Ascending aorta (tissue), 2 donors: ENCODE data around the gene HBP1. TPM values are rescaled to one million over a fixed set of nuclear protein-coding genes. Genes with fewer than 3 reads are reported as not detected.
"Not testable (repeated sequence)": the region's sequence is repeated elsewhere in the genome, so short reads cannot be mapped to it uniquely, and the experiment has no call there.

Source experiments
- DNase-seq, 2 donors: peaks; one replicate each; pipeline ENCODE4 v3.0.0-alpha.2; 2019; ENCODE audit warnings: low spot score in 2 of 2
- H3K27ac ChIP-seq, 2 donors: fragments of 200-600 bp; sonication (generic); one replicate each; pipeline ENCODE4 v1.5.1; 2016 to 2017; ENCODE audit warnings: mild to moderate bottlenecking in 1 of 2
- H3K27me3 ChIP-seq: fragments of 200-600 bp; sonication (generic); one replicate; pipeline ENCODE4 v1.5.1; 2017
- H3K36me3 ChIP-seq, 2 donors: fragments of 200-600 bp; sonication (generic); one replicate each; pipeline ENCODE4 v1.5.1; 2016
- H3K4me1 ChIP-seq, 2 donors: fragments of 200-600 bp; sonication (generic); one replicate each; pipeline ENCODE4 v1.5.1; 2016 to 2017; ENCODE audit warnings: mild to moderate bottlenecking in 1 of 2
- H3K4me3 ChIP-seq, 2 donors: fragments of 200-600 bp; sonication (generic); one replicate each; pipeline ENCODE4 v1.5.1; 2016 to 2017; ENCODE audit warnings: mild to moderate bottlenecking in 1 of 2
- H3K9me3 ChIP-seq, 2 donors: fragments of 200-600 bp; sonication (generic); one replicate each; pipeline ENCODE4 v1.5.1; 2016
- intact Hi-C: fragments of 100-400 bp; cut with DNase I; formaldehyde crosslinking; loops from one replicate; pipeline ENCODE4 v1.15.1; 2023
- total RNA-seq: library from RNA; depleted of rRNA; stranded (reverse); fragments of >200 nt; gene quantifications from one replicate; pipeline ENCODE4 v1.1.0, GENCODE V29; 2016
- TF ChIP-seq, protein P1 (sequence below), 3 experiments: fragments of 200-600 bp in 2 of 3; fragments of 450-650 bp in 1 of 3; sonication (generic) in 2 of 3; IDR thresholded peaks; one replicate each; pipeline ENCODE4 v1.5.1; 2016 to 2019; ENCODE audit warnings: antibody characterized with exemption in 3 of 3, mild to moderate bottlenecking in 1 of 3, moderate library complexity in 1 of 3

Gene HBP1
- total RNA-seq, 1 donor from 2014 or later = 62.2 TPM

GRCh38 chr7:107151538-107151937 is 17.3 kb upstream of the HBP1 start:
- Histone ChIP-seq H3K36me3 (no peaks in the 10 kb centered on the region), H3K27me3 (no peaks in the 10 kb centered on the region), H3K4me3 (no peak overlapping the region), H3K27ac (no peak overlapping the region), H3K4me1 (peaks cover 0 to 2% of the 10 kb centered on the region in 2 donors), H3K9me3 (no peaks in the 10 kb centered on the region)
- intact Hi-C loops = loop anchor here (5.0 kb wide), 1 partner anchor 204 kb away; no protein-coding TSS in a partner anchor
- no peak for DNase-seq
- TF ChIP-seq, protein P1, sequence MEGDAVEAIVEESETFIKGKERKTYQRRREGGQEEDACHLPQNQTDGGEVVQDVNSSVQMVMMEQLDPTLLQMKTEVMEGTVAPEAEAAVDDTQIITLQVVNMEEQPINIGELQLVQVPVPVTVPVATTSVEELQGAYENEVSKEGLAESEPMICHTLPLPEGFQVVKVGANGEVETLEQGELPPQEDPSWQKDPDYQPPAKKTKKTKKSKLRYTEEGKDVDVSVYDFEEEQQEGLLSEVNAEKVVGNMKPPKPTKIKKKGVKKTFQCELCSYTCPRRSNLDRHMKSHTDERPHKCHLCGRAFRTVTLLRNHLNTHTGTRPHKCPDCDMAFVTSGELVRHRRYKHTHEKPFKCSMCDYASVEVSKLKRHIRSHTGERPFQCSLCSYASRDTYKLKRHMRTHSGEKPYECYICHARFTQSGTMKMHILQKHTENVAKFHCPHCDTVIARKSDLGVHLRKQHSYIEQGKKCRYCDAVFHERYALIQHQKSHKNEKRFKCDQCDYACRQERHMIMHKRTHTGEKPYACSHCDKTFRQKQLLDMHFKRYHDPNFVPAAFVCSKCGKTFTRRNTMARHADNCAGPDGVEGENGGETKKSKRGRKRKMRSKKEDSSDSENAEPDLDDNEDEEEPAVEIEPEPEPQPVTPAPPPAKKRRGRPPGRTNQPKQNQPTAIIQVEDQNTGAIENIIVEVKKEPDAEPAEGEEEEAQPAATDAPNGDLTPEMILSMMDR (IDR thresholded peaks at IDR 0.05) = no peak

GRCh38 chr7:107152011-107152410 is 16.8 kb upstream of the HBP1 start:
- H3K9me3 ChIP-seq = no peaks in the 10 kb centered on the region
- TF ChIP-seq, protein P1 (IDR thresholded peaks at IDR 0.05) = no peak
- H3K4me1 ChIP-seq = peaks cover 0 to 2% of the 10 kb centered on the region in 2 donors
- DNase-seq = no peak
- H3K27me3 ChIP-seq = no peaks in the 10 kb centered on the region
- no peaks in the 10 kb centered on the region for H3K36me3 ChIP-seq
- H3K27ac ChIP-seq = no peak overlapping the region
- intact Hi-C loops = loop anchor here (5.0 kb wide), 1 partner anchor 205 kb away; no protein-coding TSS in a partner anchor
- no peak overlapping the region for H3K4me3 ChIP-seq

- TF ChIP-seq, protein P1 (IDR thresholded peaks at IDR 0.05) = no peak
- intact Hi-C loops = loop anchor here (5.0 kb wide), 1 partner anchor 208 kb away; no protein-coding TSS in a partner anchor
- no peaks in the 10 kb centered on the region for H3K9me3 ChIP-seq
Measured at GRCh38 chr7:107154826-107155225, 14.0 kb upstream of the HBP1 start.

GRCh38 chr7:107155726-107156125 is 13.1 kb upstream of the HBP1 start:
- H3K27ac ChIP-seq, H3K4me3 ChIP-seq, H3K27me3 ChIP-seq, H3K4me1 ChIP-seq, H3K36me3 ChIP-seq, DNase-seq, intact Hi-C loops, H3K9me3 ChIP-seq: not testable (repeated sequence)

More at GRCh38 chr7:107154826-107155225, 14.0 kb upstream of the HBP1 start:
- H3K27me3 ChIP-seq = no peaks in the 10 kb centered on the region
- H3K4me1 ChIP-seq = no peaks in the 10 kb centered on the region
- DNase-seq = no peak
- no peaks in the 10 kb centered on the region for H3K36me3 ChIP-seq
- H3K4me3 ChIP-seq = no peak overlapping the region
- no peak overlapping the region for H3K27ac ChIP-seq

DNA sequence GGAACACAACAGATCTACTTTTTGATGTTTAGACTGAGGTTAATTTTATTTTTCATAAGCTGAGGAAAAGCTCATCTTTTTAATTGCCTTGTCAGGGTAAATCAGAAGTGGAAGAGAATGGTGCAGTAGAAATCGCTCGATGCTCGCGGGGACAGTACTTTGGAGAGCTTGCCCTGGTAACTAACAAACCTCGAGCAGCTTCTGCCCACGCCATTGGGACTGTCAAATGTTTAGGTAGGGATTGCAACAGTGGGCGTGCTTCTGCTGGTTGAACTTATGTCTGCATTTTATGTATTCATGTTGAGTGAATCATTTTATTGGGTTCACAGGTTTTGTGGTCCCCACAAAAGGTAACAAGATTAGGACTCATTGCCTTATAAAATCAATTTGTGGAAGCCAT is 11.7 kb upstream of the HBP1 start:
- no peaks in the 10 kb centered on the region for H3K36me3 ChIP-seq
- no peak for DNase-seq
- H3K27me3 ChIP-seq = no peaks in the 10 kb centered on the region
- H3K9me3 ChIP-seq = no peaks in the 10 kb centered on the region
- TF ChIP-seq, protein P1 (IDR thresholded peaks at IDR 0.05) = no peak
- H3K4me3 ChIP-seq = no peak overlapping the region
- H3K4me1 ChIP-seq = no peaks in the 10 kb centered on the region
- intact Hi-C loops = no loop called here
- no peak overlapping the region for H3K27ac ChIP-seq

DNA sequence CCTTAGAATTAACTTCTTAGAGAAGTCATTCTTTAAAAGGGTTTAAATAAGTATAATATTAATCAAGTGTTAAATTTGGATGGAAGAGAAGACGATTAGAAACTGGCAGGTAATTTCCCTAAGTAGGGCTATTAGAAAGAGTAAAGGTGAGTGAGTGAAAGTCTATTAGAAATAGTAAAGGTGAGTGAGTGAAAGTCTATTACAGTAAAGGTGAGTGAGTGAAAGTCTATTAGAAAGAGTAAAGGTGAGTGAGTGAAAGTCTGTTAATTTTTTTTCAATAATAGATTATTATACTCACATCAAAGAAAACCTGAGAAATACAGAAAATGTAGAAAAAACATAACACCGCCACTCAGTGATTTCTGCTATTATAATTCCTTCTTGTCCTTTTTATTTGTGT is 10.8 kb upstream of the HBP1 start:
- H3K4me3 ChIP-seq = no peak overlapping the region
- intact Hi-C loops = no loop called here
- H3K9me3 ChIP-seq = no peaks in the 10 kb centered on the region
- H3K4me1 ChIP-seq = no peaks in the 10 kb centered on the region
- DNase-seq = no peak
- H3K36me3 ChIP-seq = no peaks in the 10 kb centered on the region
- TF ChIP-seq, protein P1 (IDR thresholded peaks at IDR 0.05) = no peak
- H3K27me3 ChIP-seq = no peaks in the 10 kb centered on the region
- H3K27ac ChIP-seq = no peak overlapping the region
